ENCODE data around the gene UMOD.

Gene UMOD

DNA sequence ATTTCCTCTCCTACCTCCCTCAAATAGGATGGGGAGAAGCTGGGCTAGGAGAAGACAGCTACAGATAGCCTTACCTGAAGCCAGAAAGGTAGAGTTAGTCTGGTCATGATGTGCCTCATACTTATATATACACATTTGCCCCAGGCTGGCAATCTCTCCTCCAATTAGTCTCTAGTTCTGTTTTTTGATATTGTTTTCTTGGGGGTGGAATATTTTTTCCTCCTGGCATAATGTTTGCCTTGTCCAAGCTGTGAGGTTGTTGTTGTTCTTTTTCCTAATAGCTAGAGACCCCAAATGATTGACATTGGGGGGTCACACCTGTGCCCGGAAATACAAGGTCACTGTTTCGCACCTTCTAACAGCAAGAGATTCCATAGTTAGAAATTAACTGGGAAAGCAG lies at the start of gene UMOD:
Gene UMOD (minus strand): TSS at position 101 of the 400 bp plus-strand sequence. CDS start 1,978 bp downstream, outside the sequence.
- no peak for FAIRE-seq
- no peak for DNase-seq (ENCODE audit: low spot score)

DNA sequence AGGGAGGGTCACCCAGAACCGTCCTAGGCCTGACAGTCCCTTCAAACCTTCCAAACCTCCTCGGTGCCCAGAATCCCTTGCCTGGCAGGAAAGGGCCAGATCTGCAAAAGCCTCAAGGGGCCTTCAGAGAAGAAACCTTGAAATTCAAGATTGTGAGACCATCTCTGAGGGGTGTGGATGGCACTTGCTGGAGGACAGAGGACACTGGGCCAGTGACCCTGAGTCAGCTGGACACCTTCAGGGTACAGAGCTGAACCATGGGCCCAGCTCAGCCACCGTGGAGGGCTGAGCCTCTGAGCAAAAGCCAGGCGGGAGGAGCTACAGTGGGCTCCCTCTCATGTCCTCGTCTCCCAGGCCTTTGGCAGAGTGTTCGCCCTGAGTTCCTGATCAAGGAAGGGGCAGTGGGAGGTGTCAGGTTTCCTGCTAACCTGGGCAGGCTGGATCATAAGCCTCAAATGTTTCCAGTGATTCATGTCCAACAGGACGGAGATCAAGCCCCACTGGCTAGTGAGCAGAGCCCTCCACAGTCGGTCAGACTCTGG lies 49.0 kb upstream of the UMOD start:
- FAIRE-seq, result no peak
- DNase-seq (ENCODE audit: low spot score), result no peak

DNA sequence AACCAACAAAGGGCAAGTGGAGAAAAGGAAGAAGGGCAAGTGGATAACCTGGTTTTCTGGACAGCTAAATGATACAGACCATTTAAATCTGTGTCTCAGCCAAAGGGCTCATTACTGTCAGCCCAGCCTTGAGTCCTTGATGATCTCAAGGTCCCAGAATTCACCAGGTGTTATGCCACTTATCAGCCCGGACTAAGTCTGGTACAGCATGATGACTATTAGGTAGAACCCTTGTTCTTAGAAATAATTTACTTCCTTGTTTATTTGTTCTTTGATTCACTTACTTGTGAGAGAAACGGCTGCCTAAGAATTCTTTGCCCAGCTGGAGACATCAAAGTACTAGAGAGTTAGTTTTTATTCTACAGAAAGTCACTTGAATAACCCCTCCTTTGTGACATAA lies 48.6 kb upstream of the UMOD start:
- DNase-seq (ENCODE audit: low spot score) (no peak), FAIRE-seq (no peak)

GRCh38 chr16:20399185-20399584 lies 46.7 kb upstream of the UMOD start:
- DNase-seq (ENCODE audit: low spot score) (no peak), FAIRE-seq (no peak)

- FAIRE-seq, result no peak
Measured at GRCh38 chr16:20398603-20399002, 46.1 kb upstream of the UMOD start.

DNA sequence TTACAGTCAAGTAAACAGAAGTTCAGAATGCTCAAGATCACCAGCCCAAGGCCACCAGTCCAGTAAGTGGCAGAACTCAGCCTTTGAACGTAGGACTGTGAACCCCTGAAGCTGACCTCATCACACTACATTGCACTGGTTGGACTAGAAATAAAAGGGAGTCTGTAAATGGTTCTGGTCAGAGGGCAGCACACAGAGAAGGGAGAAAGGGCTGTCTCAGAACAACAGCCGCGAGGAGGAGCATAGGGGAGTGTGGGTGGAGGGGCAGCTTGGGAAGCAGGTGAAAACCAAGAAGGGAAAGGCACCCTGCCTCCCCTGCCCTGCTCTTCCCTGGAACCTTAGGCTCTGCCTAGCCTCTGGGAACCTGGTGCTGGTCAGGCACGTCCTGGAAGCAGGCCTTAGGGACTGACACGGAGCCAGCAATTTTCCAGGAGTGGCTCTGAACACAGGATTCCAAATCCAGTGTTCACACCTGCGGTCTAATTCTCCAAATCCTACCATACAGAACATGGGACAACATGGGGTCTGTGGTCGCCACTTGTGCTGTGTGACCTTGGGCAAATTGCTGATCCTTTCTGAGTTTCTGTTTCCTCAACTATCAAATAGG lies 45.1 kb upstream of the UMOD start:
- DNase-seq (ENCODE audit: low spot score) (no peak), FAIRE-seq (no peak)

More at GRCh38 chr16:20398603-20399002, 46.1 kb upstream of the UMOD start:
- DNase-seq (ENCODE audit: low spot score), result no peak

DNA sequence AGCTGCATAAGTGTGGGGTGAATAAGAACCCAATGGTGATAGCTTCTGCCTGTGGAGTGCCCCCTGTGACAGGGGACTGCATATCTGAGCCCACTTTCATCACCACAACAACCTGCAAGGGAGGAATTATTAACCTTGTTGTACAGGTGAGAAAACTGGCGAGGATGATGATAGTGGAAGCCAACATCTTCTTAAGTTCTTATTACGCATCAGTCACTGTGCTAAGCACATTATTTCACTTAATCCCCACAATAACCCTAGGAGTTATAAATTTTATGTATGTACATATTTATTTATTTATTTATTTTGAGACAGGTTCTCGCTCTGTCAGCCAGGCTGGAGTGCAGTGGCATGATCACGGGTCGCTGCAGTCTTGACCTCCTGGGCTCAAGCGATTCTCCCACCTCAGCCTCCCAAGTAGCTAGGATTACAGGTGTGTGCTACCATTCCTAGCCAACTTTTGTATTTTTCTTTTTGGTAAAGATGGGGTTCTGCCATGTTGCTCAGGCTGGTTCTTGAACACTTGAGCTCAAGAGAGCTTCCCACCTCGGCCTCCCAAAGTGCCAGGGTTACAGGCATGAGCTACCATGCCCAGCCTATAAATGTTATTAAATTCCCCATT lies 44.4 kb upstream of the UMOD start:
- FAIRE-seq (no peak), DNase-seq (ENCODE audit: low spot score) (no peak)

DNA sequence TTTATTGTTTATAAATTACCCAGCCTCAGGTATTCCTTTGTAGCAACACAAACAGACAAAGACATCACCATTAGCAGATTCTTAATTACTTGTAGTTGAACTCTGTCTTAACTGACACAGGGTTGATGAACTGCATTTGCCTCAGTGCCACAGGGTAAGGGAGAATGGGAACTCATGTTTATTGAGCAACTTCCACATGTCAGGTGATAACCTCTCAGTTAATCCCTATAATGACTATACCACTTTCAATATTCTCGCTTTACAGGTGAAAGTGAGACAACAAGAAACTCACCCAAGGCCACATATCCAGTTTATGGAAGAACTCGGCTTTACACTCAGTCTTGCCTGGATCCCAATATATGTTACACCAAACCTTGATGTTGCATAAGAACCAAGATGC lies 43.4 kb upstream of the UMOD start:
- DNase-seq (ENCODE audit: low spot score), result no peak
- FAIRE-seq, result no peak

DNA sequence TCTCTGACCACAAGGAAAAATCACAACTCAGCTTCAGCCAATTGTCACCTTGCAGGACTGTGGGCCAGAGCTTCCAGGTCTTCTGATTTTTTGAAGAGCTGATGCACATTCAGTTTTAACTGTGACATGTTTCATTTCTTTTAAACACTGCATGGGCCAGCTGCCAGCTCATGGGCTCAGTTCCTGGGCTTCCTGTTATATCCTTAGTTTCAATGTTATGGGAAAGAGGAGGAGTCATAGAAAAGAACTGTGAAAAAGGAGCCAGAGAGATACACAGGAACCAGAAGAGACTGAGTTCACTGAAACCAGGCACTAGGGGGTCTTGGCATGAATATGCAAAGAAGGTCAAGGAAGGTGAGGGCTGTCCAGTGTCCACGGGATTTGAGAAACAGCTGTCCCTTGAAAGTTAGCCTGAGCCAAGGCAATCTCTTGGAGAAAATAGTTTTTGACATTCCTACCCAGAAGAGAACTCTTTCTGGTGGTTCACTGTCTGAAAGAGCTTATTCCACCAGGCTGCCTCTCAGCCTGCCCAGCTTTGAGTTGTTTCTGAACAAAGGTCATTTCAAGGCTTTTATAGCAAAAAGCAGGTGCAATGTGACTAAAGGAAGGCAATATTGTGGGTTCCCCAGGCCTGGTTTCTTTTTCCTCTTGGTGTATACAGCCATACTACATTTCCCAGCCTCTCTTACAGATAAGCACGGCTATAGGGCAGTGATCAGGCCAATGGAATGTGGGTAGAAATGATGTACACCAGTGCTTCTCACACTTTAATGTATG lies 41.5 kb upstream of the UMOD start:
- DNase-seq (ENCODE audit: low spot score) (no peak), FAIRE-seq (no peak)

DNA sequence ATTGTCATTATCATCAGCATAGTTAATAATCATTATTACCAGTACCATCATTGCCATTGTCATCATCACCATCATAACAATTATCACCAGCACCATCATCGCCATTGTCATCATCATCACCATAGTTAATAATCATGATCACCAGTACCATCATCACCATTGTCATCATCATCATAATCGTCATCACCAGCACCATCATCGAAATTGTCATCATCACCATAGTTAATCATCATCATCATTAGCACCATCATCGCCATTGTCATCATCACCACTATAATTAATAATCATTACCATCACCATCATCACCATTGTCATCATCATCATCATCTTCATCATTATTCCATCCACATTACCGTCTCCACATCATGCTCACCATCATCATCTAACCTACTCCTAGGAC lies 38.5 kb upstream of the UMOD start:
- no peak for FAIRE-seq
- DNase-seq (ENCODE audit: low spot score), result no peak

- FAIRE-seq (no peak), DNase-seq (ENCODE audit: low spot score) (no peak)
Measured at GRCh38 chr16:20388854-20389253, 36.3 kb upstream of the UMOD start.

DNA sequence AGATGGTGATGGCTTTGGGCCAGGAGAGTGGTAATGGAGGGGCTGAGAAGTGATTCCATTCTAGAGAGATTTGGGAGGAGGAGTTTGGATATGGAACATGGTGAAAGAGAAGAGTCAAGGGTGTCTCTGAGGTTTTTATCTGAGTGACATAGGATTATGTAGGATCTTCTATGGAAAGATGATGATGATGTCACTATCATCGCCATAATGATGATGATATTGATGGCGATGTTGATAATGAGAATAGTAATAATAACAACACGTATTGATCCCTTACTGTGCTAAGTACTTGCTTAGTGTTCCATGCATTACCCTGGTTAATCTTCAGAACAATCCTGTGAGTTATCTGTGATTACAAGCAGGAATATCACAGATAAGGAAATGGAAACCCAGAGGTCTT lies 35.5 kb upstream of the UMOD start:
- no peak for DNase-seq (ENCODE audit: low spot score)

GRCh38 chr16:20385844-20386832 lies 33.6 kb upstream of the UMOD start:
- DNase-seq (ENCODE audit: low spot score) (no peak), FAIRE-seq (no peak)

More for the DNA sequence above, 35.5 kb upstream of the UMOD start:
- FAIRE-seq, result no peak

DNA sequence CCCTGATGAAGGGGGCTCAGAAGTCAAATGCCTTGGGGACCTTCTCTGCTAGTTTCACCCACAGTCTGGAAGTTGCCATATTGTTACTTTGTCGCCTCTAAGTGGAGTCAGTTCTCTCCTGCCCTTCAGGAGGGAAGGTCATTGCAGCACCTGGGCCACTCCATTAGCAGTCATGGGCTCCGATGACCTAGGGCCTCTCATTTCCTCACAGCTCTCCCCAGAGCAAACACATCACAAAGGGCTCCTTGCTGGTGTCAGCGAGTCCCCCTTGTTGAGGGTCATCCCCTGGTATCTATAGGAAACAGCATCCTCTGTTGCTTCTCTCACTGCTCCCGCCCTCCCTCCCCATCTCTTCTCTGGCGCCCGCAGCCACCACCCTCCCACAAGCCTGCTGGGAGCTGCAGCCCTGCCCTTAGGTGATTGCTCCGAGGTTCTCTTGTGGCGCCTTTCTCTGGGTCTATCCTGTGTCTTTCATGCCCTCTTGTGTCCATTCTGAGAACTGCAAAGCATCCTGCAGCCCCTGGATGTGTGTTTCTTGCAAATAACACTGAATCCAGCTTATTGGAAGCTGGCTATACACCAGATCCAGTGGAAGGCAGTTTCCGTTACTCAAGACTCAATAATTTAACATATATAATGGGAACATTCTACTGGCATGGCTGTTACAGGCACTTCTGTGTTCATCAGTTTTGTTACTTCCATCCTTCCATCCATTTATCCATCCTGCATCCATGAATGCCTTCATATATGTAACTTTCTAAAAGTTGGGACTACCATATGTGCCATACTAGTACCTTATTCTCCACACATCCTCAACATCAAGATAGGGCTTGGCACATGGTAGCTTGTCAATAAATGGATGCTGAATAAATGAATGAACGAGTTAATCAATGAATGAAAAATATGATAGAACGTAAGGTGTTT lies 30.9 kb upstream of the UMOD start:
- DNase-seq (ENCODE audit: low spot score) (peak; percentile 53), FAIRE-seq (no peak)

GRCh38 chr16:20382202-20382948 lies 29.9 kb upstream of the UMOD start:
- FAIRE-seq, result no peak
- no peak for DNase-seq (ENCODE audit: low spot score)

DNA sequence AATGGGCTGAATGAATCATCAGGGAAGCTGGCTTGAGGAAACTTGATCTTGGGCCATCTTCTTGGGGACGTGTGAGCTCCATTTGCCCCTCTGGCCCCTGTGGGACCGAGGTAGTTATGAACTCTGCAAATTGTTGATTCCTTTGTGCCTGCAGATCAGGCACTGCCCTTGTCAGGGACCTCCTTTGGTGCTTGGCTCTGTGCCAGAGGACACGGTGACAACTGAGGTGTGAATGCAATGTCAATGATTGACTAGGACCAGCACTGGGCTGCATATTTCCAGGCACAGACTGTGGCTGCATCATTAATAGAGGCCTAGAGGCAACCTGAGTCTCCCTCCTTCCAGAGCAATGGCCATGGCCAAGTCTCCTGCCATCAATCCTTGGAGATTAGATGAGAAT lies 28.3 kb upstream of the UMOD start:
- no peak for FAIRE-seq
- DNase-seq (ENCODE audit: low spot score), result peak; percentile 20

DNA sequence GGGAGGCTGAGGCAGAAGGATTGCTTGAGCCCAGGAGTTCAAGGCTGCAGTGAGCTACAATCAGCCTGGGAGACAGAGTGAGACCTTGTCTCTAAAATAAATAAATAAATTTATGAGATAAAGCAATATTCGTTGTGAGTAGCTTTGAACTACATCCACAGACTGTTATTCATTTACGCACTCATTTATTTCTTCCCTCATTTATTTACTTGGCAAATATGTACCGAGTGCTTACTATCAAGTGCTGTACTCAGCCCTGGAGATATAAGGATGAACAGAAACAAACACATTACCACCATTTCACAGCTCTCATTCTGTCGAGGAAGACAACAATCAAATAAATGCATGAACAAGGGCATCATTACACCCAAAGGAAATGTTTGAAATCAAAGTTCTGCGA lies 24.7 kb upstream of the UMOD start:
- no peak for FAIRE-seq
- no peak for DNase-seq (ENCODE audit: low spot score)

- no peak for FAIRE-seq
- DNase-seq (ENCODE audit: low spot score), result no peak
Measured at GRCh38 chr16:20372701-20373100, 20.2 kb upstream of the UMOD start.

DNA sequence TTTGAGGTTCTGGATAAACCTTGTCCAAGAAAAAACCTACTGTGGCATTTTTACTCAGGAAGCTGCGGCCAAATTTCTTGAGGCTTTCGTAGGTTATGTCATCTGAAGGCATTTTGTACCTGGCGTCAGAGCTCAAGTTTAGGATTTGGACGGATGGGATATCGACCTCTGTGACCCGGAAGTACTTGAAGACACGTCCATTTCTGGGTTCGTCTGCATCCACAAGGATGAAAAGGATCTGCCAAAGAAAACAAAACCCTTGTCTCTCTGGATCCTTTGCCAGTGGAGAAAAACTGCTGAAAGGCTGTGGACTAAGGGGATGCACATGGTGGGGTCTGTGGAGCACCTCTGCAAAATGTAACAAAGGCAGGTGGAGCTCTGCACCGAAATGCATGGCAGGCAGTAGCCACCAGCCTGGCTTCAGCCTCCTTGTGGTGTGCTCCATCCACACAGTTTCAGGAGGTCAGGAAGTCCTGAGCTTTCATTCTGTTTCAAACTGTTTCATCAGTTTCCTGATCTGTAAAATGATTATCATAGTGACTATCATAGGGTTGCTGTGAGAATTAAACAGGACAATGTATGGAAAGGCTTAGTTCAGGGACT lies 17.0 kb upstream of the UMOD start:
- FAIRE-seq (no peak), DNase-seq (ENCODE audit: low spot score) (no peak)
